H1 (cell line): ENCODE results near the gene CATSPERD. TPM values are rescaled to one million over a fixed set of nuclear protein-coding genes. Genes with fewer than 3 reads are reported as not detected.
A peak's percentile ranks its signal among the peaks of the same experiment; 100 is the strongest.

Experiments used
- POLR2A ChIP-seq, 2 experiments: IDR thresholded peaks; 1 replicate in 1 of 2; 2 replicates in 1 of 2; pipeline ENCODE4 v1.6.1; 2011; ENCODE audit warnings: low read depth in 2 of 2, low read length in 2 of 2, mild to moderate bottlenecking in 2 of 2; ENCODE audit errors: control extremely low read depth in 1 of 2
- POLR2AphosphoS5 ChIP-seq: IDR thresholded peaks from 2 replicates; pipeline ENCODE4 v1.6.1; 2011; ENCODE audit warnings: low read depth, low read length
- TAF7 ChIP-seq: optimal IDR thresholded peaks from 2 replicates; pipeline ENCODE3; 2011; ENCODE audit warnings: low read depth, mild to moderate bottlenecking, inconsistent platforms, low read length, moderate library complexity, borderline replicate concordance
- polyA plus RNA-seq, 7 experiments: library from polyadenylated mRNA; depleted of rRNA in 3 of 7; stranded (reverse) in 5 of 7; unstranded in 2 of 7; fragments of >200 nt in 5 of 7; fragments of 200-250 nt in 2 of 7; gene quantifications; 1 replicate in 5 of 7; 2 replicates in 1 of 7; 4 replicates in 1 of 7; pipeline versions ENCODE4 v1.2.1 to v1.2.3, GENCODE V29; 2011 to 2013; ENCODE audit warnings: missing spikeins in 2 of 7, mixed read lengths in 2 of 7
- total RNA-seq: library from RNA; stranded (reverse); fragmentation: NEBNext Ultra II Directional; extraction: Animal tissue kit (Norgen Biotek cat#: 25700); gene quantifications from 2 replicates; pipeline ENCODE4 v1.2.1, GENCODE V29; 2021
- TF ChIP-seq, protein P1 (sequence below): fragments of 300-600 bp; sonication (generic); IDR thresholded peaks from 2 replicates; pipeline ENCODE4 v1.7.1; 2012; ENCODE audit warnings: low read length, moderate library complexity, mild to moderate bottlenecking, inconsistent platforms; ENCODE audit not compliant: insufficient replicate concordance

CATSPERD gene
- total and polyA plus RNA-seq, 2 of the 8 experiments (the other 6 are each of a cell fraction or from before 2014, with no cell fraction given) = 0.12 TPM; not detected in 1

DNA sequence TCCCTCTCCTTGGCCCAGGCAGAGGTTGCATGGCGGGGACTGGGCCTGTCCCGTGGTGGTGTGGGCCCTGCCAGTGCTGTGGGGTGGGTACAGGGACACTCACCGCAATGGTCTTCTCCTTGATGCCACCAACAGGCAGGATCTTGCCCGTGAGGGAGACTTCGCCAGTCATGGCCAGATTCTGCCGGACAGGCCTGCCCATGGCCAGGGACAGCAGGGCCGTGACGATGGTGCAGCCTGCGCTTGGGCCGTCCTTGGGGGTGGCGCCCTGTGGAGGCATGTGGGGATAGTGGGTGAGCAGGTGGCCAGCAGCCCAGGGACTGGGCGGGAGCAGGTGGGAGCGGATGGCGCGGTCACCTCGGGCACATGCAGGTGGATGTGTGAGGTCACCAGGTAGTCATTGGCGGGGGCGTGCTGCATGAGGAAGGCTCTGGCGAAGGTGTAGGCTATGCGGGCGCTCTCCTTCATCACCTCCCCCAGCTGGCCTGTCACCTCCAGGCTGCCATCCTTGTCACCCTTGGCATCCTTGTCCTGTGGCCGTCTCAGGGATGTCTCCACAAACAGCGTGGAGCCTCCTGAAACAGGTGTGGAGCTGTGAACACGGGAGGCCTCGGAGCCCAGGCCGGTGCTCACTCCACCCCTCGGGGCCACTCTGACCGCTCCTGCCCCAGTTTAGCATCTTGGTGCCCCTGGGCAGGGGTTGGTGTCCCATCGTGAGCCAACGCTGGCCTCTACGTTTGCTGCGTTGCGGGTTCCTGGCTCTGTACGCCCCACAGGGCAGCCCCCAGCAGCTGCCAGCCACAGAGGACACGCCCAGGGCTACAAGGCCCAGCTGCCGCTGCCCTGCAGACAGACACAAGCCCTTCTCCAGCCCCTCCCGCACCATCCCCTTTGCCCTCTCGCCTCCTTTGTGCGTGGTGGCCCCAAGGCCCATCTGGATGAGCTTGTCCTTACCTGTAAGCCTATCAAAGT lies 27.0 kb upstream of the CATSPERD start (continued):
- TF ChIP-seq, protein P1, sequence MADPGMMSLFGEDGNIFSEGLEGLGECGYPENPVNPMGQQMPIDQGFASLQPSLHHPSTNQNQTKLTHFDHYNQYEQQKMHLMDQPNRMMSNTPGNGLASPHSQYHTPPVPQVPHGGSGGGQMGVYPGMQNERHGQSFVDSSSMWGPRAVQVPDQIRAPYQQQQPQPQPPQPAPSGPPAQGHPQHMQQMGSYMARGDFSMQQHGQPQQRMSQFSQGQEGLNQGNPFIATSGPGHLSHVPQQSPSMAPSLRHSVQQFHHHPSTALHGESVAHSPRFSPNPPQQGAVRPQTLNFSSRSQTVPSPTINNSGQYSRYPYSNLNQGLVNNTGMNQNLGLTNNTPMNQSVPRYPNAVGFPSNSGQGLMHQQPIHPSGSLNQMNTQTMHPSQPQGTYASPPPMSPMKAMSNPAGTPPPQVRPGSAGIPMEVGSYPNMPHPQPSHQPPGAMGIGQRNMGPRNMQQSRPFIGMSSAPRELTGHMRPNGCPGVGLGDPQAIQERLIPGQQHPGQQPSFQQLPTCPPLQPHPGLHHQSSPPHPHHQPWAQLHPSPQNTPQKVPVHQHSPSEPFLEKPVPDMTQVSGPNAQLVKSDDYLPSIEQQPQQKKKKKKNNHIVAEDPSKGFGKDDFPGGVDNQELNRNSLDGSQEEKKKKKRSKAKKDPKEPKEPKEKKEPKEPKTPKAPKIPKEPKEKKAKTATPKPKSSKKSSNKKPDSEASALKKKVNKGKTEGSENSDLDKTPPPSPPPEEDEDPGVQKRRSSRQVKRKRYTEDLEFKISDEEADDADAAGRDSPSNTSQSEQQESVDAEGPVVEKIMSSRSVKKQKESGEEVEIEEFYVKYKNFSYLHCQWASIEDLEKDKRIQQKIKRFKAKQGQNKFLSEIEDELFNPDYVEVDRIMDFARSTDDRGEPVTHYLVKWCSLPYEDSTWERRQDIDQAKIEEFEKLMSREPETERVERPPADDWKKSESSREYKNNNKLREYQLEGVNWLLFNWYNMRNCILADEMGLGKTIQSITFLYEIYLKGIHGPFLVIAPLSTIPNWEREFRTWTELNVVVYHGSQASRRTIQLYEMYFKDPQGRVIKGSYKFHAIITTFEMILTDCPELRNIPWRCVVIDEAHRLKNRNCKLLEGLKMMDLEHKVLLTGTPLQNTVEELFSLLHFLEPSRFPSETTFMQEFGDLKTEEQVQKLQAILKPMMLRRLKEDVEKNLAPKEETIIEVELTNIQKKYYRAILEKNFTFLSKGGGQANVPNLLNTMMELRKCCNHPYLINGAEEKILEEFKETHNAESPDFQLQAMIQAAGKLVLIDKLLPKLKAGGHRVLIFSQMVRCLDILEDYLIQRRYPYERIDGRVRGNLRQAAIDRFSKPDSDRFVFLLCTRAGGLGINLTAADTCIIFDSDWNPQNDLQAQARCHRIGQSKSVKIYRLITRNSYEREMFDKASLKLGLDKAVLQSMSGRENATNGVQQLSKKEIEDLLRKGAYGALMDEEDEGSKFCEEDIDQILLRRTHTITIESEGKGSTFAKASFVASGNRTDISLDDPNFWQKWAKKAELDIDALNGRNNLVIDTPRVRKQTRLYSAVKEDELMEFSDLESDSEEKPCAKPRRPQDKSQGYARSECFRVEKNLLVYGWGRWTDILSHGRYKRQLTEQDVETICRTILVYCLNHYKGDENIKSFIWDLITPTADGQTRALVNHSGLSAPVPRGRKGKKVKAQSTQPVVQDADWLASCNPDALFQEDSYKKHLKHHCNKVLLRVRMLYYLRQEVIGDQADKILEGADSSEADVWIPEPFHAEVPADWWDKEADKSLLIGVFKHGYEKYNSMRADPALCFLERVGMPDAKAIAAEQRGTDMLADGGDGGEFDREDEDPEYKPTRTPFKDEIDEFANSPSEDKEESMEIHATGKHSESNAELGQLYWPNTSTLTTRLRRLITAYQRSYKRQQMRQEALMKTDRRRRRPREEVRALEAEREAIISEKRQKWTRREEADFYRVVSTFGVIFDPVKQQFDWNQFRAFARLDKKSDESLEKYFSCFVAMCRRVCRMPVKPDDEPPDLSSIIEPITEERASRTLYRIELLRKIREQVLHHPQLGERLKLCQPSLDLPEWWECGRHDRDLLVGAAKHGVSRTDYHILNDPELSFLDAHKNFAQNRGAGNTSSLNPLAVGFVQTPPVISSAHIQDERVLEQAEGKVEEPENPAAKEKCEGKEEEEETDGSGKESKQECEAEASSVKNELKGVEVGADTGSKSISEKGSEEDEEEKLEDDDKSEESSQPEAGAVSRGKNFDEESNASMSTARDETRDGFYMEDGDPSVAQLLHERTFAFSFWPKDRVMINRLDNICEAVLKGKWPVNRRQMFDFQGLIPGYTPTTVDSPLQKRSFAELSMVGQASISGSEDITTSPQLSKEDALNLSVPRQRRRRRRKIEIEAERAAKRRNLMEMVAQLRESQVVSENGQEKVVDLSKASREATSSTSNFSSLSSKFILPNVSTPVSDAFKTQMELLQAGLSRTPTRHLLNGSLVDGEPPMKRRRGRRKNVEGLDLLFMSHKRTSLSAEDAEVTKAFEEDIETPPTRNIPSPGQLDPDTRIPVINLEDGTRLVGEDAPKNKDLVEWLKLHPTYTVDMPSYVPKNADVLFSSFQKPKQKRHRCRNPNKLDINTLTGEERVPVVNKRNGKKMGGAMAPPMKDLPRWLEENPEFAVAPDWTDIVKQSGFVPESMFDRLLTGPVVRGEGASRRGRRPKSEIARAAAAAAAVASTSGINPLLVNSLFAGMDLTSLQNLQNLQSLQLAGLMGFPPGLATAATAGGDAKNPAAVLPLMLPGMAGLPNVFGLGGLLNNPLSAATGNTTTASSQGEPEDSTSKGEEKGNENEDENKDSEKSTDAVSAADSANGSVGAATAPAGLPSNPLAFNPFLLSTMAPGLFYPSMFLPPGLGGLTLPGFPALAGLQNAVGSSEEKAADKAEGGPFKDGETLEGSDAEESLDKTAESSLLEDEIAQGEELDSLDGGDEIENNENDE = peak; percentile 22
- TF ChIP-seq POLR2A (IDR thresholded peaks at IDR 0.05; ENCODE audit: control extremely low read depth in 1 of 2, low read depth in 2 of 2, low read length in 2 of 2) = peak; percentile 16 to 52
- TF ChIP-seq POLR2AphosphoS5 = peak; percentile 90
- TF ChIP-seq TAF7 = peak; percentile 39
